KOPT-K1 (cell line): ENCODE data around the gene RELCH.

Experiments used
- H3K27ac ChIP-seq: fragments of 200-600 bp; sonication (generic); 2 replicates; pipeline ENCODE4 v1.5.1; 2016; ENCODE audit warnings: antibody characterized with exemption, mild to moderate bottlenecking, low read depth, low read length; ENCODE audit not compliant: poor library complexity, severe bottlenecking
- H3K36me3 ChIP-seq: fragments of 200-600 bp; sonication (generic); 2 replicates; pipeline ENCODE4 v1.5.1; 2017; ENCODE audit warnings: antibody characterized with exemption, mild to moderate bottlenecking, low read length, moderate library complexity; ENCODE audit not compliant: insufficient read depth
- H3K9me3 ChIP-seq: fragments of 200-600 bp; sonication (generic); 2 replicates; pipeline ENCODE4 v1.5.1; 2017; ENCODE audit warnings: antibody characterized with exemption, low read length, mild to moderate bottlenecking; ENCODE audit not compliant: insufficient read depth, poor library complexity, severe bottlenecking

RELCH gene

GRCh38 chr18:62258616-62259015 lies 71.6 kb downstream of the RELCH start:
- Histone ChIP-seq H3K27ac (no peak overlapping the region), H3K36me3 (peaks cover 92% of the 10 kb centered on the region), H3K9me3 (no peaks in the 10 kb centered on the region)

GRCh38 chr18:62262061-62262460 lies 75.0 kb downstream of the RELCH start:
- Histone ChIP-seq H3K27ac (no peak overlapping the region), H3K36me3 (peaks cover 93% of the 10 kb centered on the region), H3K9me3 (no peaks in the 10 kb centered on the region)

- no peaks in the 10 kb centered on the region for H3K9me3 ChIP-seq
- no peak overlapping the region for H3K27ac ChIP-seq
- H3K36me3 ChIP-seq = peaks cover 79% of the 10 kb centered on the region
Measured at GRCh38 chr18:62264984-62265383, 77.9 kb downstream of the RELCH start.

GRCh38 chr18:62277045-62277444 lies 90.0 kb downstream of the RELCH start:
- peaks cover 70% of the 10 kb centered on the region for H3K36me3 ChIP-seq
- H3K9me3 ChIP-seq = no peaks in the 10 kb centered on the region
- no peak overlapping the region for H3K27ac ChIP-seq

GRCh38 chr18:62279561-62279960 lies 92.5 kb downstream of the RELCH start:
- H3K27ac ChIP-seq = no peak overlapping the region
- H3K36me3 ChIP-seq = peaks cover 74% of the 10 kb centered on the region
- no peaks in the 10 kb centered on the region for H3K9me3 ChIP-seq

- Histone ChIP-seq H3K36me3 (peaks cover 75% of the 10 kb centered on the region), H3K27ac (no peak overlapping the region), H3K9me3 (no peaks in the 10 kb centered on the region)
Measured at GRCh38 chr18:62280058-62280457, 93.0 kb downstream of the RELCH start.

GRCh38 chr18:62280786-62281185 lies 93.7 kb downstream of the RELCH start:
- Histone ChIP-seq H3K27ac (no peak overlapping the region), H3K9me3 (no peaks in the 10 kb centered on the region), H3K36me3 (peaks cover 75% of the 10 kb centered on the region)

GRCh38 chr18:62281684-62282083 lies 94.6 kb downstream of the RELCH start:
- Histone ChIP-seq H3K36me3 (peaks cover 77% of the 10 kb centered on the region), H3K9me3 (no peaks in the 10 kb centered on the region), H3K27ac (no peak overlapping the region)

GRCh38 chr18:62282188-62282629 lies 95.2 kb downstream of the RELCH start:
- Histone ChIP-seq H3K36me3 (peaks cover 77% of the 10 kb centered on the region), H3K9me3 (no peaks in the 10 kb centered on the region), H3K27ac (no peak overlapping the region)

- H3K36me3 ChIP-seq = peaks cover 85% of the 10 kb centered on the region
- H3K9me3 ChIP-seq = no peaks in the 10 kb centered on the region
- no peak overlapping the region for H3K27ac ChIP-seq
Measured at GRCh38 chr18:62284637-62285036, 97.6 kb downstream of the RELCH start.

GRCh38 chr18:62285281-62285680 lies 98.2 kb downstream of the RELCH start:
- Histone ChIP-seq H3K36me3 (peaks cover 81% of the 10 kb centered on the region), H3K9me3 (no peaks in the 10 kb centered on the region)

GRCh38 chr18:62287781-62288664 lies 101.0 kb downstream of the RELCH start:
- Histone ChIP-seq H3K27ac (no peak overlapping the region), H3K9me3 (no peaks in the 10 kb centered on the region), H3K36me3 (peaks cover 83% of the 10 kb centered on the region)

More at GRCh38 chr18:62285281-62285680, 98.2 kb downstream of the RELCH start:
- no peak overlapping the region for H3K27ac ChIP-seq

GRCh38 chr18:62288665-62289008 lies 101.6 kb downstream of the RELCH start:
- H3K36me3 ChIP-seq = peaks cover 83% of the 10 kb centered on the region
- H3K27ac ChIP-seq = no peak overlapping the region
- no peaks in the 10 kb centered on the region for H3K9me3 ChIP-seq

- peaks cover 85% of the 10 kb centered on the region for H3K36me3 ChIP-seq
- no peaks in the 10 kb centered on the region for H3K9me3 ChIP-seq
- no peak overlapping the region for H3K27ac ChIP-seq
Measured at GRCh38 chr18:62289047-62289446, 102.0 kb downstream of the RELCH start.

GRCh38 chr18:62294073-62294472 lies 107.0 kb downstream of the RELCH start:
- Histone ChIP-seq H3K36me3 (peaks cover 46% of the 10 kb centered on the region), H3K27ac (no peak overlapping the region), H3K9me3 (no peaks in the 10 kb centered on the region)

- H3K27ac ChIP-seq = no peak overlapping the region
- H3K9me3 ChIP-seq = no peaks in the 10 kb centered on the region
- peaks cover 52% of the 10 kb centered on the region for H3K36me3 ChIP-seq
Measured at GRCh38 chr18:62300359-62300963, 113.4 kb downstream of the RELCH start.
